Activated CD4-positive, alpha-beta memory T cell treated with anti-CD3 and anti-CD28 coated beads for 36 hours (primary cell): ENCODE measurements around the gene RALGDS. TPM values are rescaled to one million over a fixed set of nuclear protein-coding genes. Genes with fewer than 3 reads are reported as not detected.
"Not testable (repeated sequence)": the region's sequence is repeated elsewhere in the genome, so short reads cannot be mapped to it uniquely, and the experiment has no call there.

Experiments used
- CTCF ChIA-PET: fragments of 350-600 bp; sonication (Branson Sonifier 250); formaldehyde crosslinking; loops from one replicate; lab custom pipeline; 2021; ENCODE audit warnings: antibody characterized with exemption, inconsistent platforms; lab: Charles Lee
- POLR2A ChIA-PET: fragments of 350-600 bp; sonication (Branson Sonifier 250); formaldehyde crosslinking; loops from one replicate; lab custom pipeline; 2021; ENCODE audit warnings: antibody characterized with exemption; lab: Charles Lee
- DNase-seq: peaks from one replicate; pipeline ENCODE4 v3.0.0-alpha.2; 2020
- H3K27ac Mint-ChIP-seq: one replicate; pipeline ENCODE4 v1.8.0; 2021; ENCODE audit warnings: mixed read lengths
- H3K27me3 Mint-ChIP-seq: one replicate; pipeline ENCODE4 v1.8.0; 2021; ENCODE audit warnings: mixed read lengths
- H3K36me3 Mint-ChIP-seq: one replicate; pipeline ENCODE4 v1.8.0; 2021; ENCODE audit warnings: mixed read lengths
- H3K4me1 Mint-ChIP-seq: one replicate; pipeline ENCODE4 v1.8.0; 2021; ENCODE audit warnings: low read depth, mixed read lengths
- H3K4me3 Mint-ChIP-seq: one replicate; pipeline ENCODE4 v1.8.0; 2021; ENCODE audit warnings: mild to moderate bottlenecking, mixed read lengths
- H3K9me3 Mint-ChIP-seq: one replicate; pipeline ENCODE4 v1.8.0; 2021; ENCODE audit warnings: mixed read lengths
- intact Hi-C: fragments of 100-400 bp; cut with micrococcal nuclease; formaldehyde crosslinking; loops from one replicate; pipeline ENCODE4 v1.15.1; 2023
- total RNA-seq, 2 experiments: library from RNA; stranded (reverse); gene quantifications; one replicate each; pipeline ENCODE4 v1.2.3, GENCODE V29; 2021

RALGDS gene
- total RNA-seq, 2 experiments from 2014 or later: 65.4 TPM

DNA sequence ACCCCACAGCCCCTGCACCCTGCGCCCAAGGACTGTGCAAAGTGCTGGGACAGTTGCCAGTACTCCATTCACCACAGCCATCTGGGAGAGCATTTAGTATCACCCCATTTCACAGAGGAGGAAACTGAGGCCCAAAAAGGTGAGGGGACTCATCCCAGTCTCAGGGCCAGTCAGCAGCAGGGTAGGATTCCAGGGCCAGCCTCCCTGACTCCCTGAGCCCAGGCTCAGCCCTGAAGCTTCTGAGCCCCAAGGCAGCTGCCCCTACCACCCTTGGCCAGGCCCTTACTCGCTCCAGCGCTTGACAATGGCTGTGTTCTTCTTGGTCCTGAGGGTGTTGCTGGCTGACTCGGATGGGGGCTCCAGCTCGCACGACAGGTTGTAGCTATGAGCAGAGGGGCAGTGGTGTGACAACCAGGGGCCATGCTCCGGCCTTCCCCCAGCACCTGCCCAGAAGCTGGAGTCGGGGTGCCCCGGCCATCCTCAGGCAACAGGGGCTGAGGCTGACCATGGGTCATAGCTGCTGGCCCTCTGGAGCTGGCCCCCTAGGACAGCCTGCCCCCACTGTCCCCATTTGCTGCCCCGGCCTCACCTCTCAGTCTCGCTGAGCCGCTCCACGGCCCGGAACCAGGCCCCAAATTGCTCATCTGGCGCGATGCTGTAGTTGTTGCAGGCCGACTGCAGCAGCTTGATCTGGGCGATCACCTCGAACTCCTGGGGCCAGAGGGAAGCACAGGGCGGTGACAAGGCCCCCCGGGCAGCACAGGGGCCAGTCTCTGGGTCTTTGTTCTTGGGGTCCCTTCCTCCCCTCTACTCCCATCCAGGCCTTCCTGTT, 18.6 kb downstream of the RALGDS start:
- Mint-ChIP-seq H3K36me3 (peaks cover 63% of the 10 kb centered on the region), H3K27ac (no peak overlapping the region), H3K27me3 (no peaks in the 10 kb centered on the region), H3K9me3 (peaks cover 6% of the 10 kb centered on the region), H3K4me1 (no peaks in the 10 kb centered on the region), H3K4me3 (no peak overlapping the region)
- no peak for DNase-seq
- ChIA-PET CTCF (interaction anchor here (0.6 to 26.8 kb wide), 11 partner anchors 9 to 80 kb away, joined by 3 to 552 read pairs (median 3); partner anchors contain the start of genes GTF3C5 and RALGDS), POLR2A (interaction anchor here (1.6 kb wide), 1 partner anchor 46 kb away, joined by 4 read pairs; no protein-coding TSS in a partner anchor)
- intact Hi-C loops: loop anchor here (1.0 kb wide), 2 partner anchors 42 to 46 kb away; no protein-coding TSS in a partner anchor

DNA sequence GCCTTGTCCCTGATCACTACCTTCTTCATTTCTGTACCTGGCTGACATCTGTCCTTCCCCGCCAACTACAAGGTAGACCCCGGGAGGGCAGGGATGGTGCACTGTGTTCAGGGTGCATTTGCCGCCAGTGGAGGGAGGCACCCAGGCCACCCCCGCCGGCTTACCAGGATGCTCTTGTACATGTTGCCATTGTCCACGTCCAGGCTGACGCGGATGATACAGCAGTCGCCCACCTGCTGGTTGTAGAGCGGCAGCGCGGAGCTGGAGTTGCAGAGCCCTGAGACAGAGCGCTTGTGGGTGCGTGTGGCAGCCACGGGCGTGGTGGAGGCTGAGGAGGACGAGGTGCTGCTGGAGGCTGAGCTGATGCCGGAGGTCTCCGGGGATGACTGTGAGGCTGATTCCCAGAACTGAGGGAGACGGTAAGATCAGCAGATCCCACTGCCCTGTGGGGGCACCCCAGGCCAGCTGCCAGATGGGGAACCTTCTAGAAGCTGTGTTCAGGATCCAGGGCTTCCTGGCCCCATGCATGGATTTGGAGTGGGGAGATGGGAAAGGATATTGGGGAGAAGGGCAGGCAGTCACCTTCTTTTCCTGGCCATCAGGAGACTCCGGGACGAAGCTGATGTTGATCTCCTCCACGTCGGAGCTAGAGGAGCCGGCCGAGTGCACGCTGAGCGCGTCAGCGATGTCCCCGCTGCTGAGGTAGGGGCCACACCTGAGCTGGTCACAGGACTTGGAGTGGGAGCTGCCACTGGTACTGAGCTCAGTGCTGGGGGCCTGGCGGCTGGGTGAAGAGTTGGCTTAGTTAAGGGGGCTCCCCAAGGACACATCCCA, 19.5 kb downstream of the RALGDS start:
- intact Hi-C loops: no loop called here
- H3K27me3 Mint-ChIP-seq: no peaks in the 10 kb centered on the region
- H3K9me3 Mint-ChIP-seq: peaks cover 9% of the 10 kb centered on the region
- H3K4me3 Mint-ChIP-seq: no peak overlapping the region
- no peaks in the 10 kb centered on the region for H3K4me1 Mint-ChIP-seq
- H3K27ac Mint-ChIP-seq: no peak overlapping the region
- ChIA-PET POLR2A (interaction anchor here (1.6 kb wide), 1 partner anchor 47 kb away, joined by 4 read pairs; no protein-coding TSS in a partner anchor), CTCF (interaction anchor here (0.6 to 26.8 kb wide), 7 partner anchors 10 to 81 kb away, joined by 3 to 552 read pairs (median 3); partner anchors contain the start of gene GTF3C5)
- DNase-seq: no peak
- H3K36me3 Mint-ChIP-seq: peaks cover 68% of the 10 kb centered on the region

DNA sequence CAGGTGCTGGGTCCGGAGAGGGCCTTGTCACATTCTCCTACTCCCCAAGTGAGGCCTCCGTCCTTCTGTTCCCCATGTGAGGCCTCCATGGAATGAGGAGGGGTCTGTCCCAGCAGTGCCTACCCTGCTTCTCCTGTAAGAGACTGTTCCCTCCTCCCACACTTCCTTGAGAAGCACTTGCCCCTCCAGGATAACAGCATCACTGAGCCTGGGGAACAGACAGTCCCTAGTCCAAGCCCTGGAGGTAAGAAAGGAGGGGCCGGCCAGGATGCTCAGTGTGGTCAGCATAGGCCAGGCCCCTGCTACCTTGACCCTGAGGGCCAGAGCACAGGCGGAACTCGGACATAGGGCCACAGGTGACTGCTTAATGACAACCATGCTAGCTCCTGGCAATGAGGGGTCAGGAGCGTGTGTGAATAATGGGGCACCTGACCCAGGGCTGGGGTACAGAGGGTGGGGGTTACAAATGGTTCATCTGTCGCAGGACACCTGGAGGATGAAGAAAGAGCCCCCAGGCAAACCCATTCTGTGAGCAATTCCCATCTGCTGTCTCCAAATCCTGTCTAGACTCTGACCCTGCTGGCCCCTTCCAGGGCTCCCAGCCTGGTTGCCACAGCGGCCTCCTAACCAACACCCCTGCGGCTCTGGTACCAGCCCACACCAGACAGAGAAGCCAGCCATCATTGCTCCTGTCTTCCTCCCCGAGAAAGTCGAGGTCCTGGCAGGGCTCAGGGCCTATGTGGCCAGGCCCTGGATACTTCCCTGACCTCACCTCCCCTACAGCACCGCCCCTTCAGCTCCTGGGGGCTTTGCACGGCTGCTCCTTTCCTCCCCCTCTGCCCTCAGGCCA, 20.3 kb downstream of the RALGDS start:
- Mint-ChIP-seq H3K9me3 (peaks cover 17% of the 10 kb centered on the region), H3K4me3 (no peak overlapping the region), H3K27me3 (no peaks in the 10 kb centered on the region), H3K36me3 (peaks cover 71% of the 10 kb centered on the region), H3K27ac (no peak overlapping the region), H3K4me1 (no peaks in the 10 kb centered on the region)
- DNase-seq: no peak
- intact Hi-C loops: no loop called here
- CTCF ChIA-PET: interaction anchor here (1.4 to 26.8 kb wide), 3 partner anchors 11 to 79 kb away, joined by 5 to 552 read pairs (median 15); no protein-coding TSS in a partner anchor
- POLR2A ChIA-PET: interaction anchor here (1.6 kb wide), 1 partner anchor 48 kb away, joined by 4 read pairs; no protein-coding TSS in a partner anchor

DNA sequence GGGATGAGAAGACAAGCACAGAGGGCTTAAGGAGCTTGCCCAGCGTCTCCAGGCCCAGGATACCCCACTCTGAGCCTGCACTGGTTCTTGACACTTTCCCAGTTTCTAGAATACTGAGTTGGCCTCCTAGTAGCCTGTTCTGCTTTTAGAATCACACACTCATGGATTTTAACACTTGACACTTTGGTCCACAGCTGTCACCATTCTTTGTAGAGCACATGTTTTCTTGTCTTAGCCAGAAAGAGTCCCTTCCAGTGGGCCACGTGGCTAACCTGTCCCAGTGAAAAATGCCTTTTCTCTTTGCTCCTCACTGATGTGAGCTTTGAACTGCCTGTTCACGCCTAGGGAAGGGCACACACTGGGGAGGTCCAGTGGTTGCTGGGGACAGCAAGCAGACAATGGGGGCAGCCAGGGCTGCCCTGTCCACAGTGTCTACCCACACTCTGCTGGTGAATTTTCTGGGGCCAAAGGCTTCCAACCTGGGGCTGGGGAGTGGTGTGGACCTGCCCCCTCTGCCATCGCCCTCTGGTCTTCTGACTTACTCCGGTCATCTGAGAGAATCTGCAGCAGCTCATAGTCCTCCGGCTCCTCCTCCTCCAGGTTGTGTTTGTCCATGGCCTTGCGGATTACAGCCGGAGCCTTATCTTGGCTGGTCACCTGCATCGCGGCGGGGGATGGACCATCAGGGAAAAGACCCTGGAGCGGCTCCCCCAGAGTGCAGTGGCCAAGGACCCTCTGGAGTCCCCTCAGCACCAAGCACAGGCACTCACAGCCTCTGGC, 21.1 kb downstream of the RALGDS start:
- Mint-ChIP-seq H3K27me3 (no peaks in the 10 kb centered on the region), H3K4me3 (no peak overlapping the region), H3K9me3 (peaks cover 25% of the 10 kb centered on the region), H3K4me1 (no peaks in the 10 kb centered on the region), H3K36me3 (peaks cover 69% of the 10 kb centered on the region), H3K27ac (no peak overlapping the region)
- DNase-seq: no peak
- intact Hi-C loops: no loop called here
- POLR2A ChIA-PET: no interaction called here
- CTCF ChIA-PET: interaction anchor here (1.0 to 26.8 kb wide), 2 partner anchors 47 to 78 kb away, joined by 3 to 552 read pairs; no protein-coding TSS in a partner anchor

DNA sequence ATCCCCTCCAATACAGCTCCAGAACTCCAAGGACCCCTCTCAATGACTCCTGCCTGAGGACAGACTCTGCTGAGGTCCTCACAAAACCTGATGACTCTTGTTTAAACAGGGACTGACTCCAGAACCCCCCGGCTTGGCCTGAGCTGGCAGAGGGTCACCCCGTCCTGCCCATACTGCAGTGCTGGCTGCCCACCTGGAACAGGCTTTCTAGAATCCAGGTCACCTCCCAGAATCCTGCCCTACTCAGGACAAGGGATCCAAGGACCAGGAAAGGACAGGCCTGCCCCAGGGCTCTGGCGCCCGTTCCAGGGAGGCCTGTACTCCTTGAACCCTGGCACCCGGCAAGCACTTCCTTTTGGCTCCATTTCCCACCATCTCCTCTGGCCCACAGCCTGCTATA, 22.2 kb downstream of the RALGDS start:
- CTCF ChIA-PET: interaction anchor here (1.0 to 26.8 kb wide), 2 partner anchors 48 to 76 kb away, joined by 3 to 552 read pairs; no protein-coding TSS in a partner anchor
- intact Hi-C loops: no loop called here
- H3K27ac Mint-ChIP-seq: no peak overlapping the region

DNA sequence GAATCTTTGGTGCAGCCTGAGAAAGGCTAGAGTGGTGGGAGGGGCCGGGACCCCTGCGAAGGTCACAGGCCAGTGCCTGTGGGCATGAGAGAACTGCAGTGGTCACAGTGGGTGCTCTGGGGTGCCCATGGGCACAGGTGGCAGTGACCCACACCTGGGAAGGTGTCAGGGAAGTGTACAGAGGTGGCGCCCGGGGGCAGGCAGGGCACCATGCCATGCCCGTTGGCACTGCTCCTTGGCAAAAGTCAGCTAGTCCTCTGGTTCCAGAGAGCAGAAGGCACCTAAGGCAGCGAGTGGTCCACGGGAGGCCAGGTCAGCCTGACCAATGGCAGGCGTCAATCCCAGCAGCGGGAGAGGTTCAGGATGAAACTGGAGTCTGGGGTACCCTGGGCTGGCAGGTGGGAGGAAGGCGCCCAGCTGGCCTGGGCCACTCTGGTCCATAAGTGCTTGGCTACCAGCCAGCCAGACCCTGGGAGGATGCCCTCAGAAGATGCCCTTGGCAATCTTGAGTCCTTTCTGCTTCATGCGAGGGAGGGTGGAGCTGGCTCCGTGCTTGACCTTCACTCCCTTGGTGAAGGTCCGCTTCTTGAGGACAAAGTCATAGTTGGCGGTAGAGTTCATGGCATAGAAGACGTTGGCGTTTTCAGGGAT, 22.8 kb downstream of the RALGDS start:
- DNase-seq: no peak
- intact Hi-C loops: no loop called here
- POLR2A ChIA-PET: no interaction called here
- CTCF ChIA-PET: interaction anchor here (26.8 kb wide), 1 partner anchor 49 kb away, joined by 552 read pairs; no protein-coding TSS in a partner anchor
- Mint-ChIP-seq H3K27ac (no peak overlapping the region), H3K36me3 (peaks cover 66% of the 10 kb centered on the region), H3K4me1 (no peaks in the 10 kb centered on the region), H3K9me3 (peaks cover 26% of the 10 kb centered on the region), H3K27me3 (no peaks in the 10 kb centered on the region), H3K4me3 (no peak overlapping the region)

More for the DNA sequence above, 22.2 kb downstream of the RALGDS start:
- Mint-ChIP-seq H3K9me3 (peaks cover 26% of the 10 kb centered on the region), H3K4me1 (no peaks in the 10 kb centered on the region), H3K4me3 (no peak overlapping the region), H3K27me3 (no peaks in the 10 kb centered on the region), H3K36me3 (peaks cover 66% of the 10 kb centered on the region)
- no peak for DNase-seq
- POLR2A ChIA-PET: no interaction called here

DNA sequence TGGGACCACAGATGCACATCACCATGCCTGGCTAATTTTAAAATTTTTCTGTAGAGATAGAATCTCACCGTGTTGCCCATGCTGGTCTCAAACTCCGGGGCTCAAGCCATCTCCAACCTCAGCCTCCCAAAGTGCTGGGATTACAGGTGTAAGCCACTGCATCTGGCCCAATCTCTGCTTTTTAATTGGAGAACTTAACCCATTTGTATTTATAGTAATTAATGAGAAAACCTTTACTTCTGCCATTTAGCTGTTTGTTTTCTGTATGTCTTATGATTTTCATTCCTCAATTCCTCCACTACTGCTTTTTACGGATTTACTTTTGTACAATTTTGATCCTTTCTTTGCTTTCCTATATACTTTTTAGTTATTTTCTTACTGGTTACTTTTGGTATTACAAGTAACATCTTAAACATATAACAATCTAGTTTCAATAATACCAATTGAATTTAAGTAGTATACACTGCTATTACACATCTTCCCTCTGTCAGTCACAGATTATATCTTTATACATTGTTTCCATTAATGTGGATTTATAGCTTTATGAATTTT, 26.1 kb downstream of the RALGDS start:
- intact Hi-C loops: no loop called here
- peaks cover 40% of the 10 kb centered on the region for H3K36me3 Mint-ChIP-seq
- H3K4me1 Mint-ChIP-seq: no peaks in the 10 kb centered on the region
- no peaks in the 10 kb centered on the region for H3K27me3 Mint-ChIP-seq
- ChIA-PET POLR2A (no interaction called here), CTCF (interaction anchor here (0.7 to 26.8 kb wide), 3 partner anchors 9 to 1031 kb away, joined by 3 to 552 read pairs (median 3); no protein-coding TSS in a partner anchor)
- H3K4me3 Mint-ChIP-seq: no peak overlapping the region
- H3K9me3 Mint-ChIP-seq: peaks cover 26% of the 10 kb centered on the region
- no peak for DNase-seq
- no peak overlapping the region for H3K27ac Mint-ChIP-seq

DNA sequence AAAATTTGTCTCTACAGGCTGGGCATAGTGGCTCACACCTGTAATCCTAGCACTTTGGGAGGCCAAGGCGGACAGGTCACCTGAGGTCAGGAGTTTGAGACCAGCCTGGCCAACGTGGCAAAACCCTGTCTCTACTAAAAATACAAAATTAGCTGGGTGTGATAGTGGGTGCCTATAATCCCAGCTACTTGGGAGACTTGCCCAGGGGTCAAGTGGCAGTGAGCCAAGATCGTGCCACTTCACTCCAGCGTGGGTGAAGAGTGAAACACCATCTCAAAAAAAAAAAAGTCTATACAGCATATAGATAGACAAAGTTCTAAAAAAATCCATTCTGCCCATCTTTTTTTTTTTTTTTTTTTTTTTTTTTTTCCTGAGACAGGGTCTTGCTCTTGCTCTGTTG, 26.7 kb downstream of the RALGDS start:
- DNase-seq, H3K27me3 Mint-ChIP-seq, H3K4me1 Mint-ChIP-seq, H3K4me3 Mint-ChIP-seq, POLR2A ChIA-PET, H3K27ac Mint-ChIP-seq, intact Hi-C loops: not testable (repeated sequence)
- CTCF ChIA-PET: interaction anchor here (0.7 to 26.8 kb wide), 4 partner anchors 10 to 1032 kb away, joined by 3 to 552 read pairs (median 3); no protein-coding TSS in a partner anchor
- H3K36me3 Mint-ChIP-seq: peaks cover 36% of the 10 kb centered on the region
- peaks cover 26% of the 10 kb centered on the region for H3K9me3 Mint-ChIP-seq

DNA sequence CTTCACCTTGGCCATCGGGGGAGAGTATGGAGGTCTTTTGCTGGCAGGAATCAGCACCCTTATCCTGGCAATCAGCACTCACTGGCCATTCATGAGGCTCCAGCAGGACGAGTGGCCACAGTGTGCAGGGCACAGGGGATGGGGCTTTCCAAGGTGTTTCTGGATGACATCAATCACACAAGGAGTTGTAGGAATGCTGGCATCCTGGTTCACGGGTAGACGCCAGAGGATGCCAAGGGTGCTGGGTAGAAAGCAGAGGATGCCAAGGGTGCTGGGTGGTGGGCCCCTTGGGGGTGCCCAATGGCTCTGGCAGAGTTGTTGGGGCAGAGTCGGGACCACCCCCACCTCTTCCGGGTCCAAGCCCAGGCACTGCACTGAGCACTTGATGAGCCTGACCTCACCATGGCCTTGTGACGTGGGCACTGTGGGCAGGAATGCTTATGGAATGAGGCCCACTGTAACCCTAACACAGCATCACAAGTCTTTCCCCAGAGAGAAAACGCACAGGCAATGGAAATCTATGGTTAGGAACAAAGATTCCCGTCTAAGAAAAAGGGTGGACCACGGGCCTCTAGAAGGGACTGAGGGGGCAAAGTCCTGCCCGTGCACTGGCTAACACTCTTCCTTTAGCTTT, 30.2 kb downstream of the RALGDS start:
- peaks cover 2% of the 10 kb centered on the region for H3K36me3 Mint-ChIP-seq
- DNase-seq: no peak
- ChIA-PET CTCF (interaction anchor here (0.7 kb wide), 1 partner anchor 171 kb away, joined by 3 read pairs; no protein-coding TSS in a partner anchor), POLR2A (no interaction called here)
- intact Hi-C loops: no loop called here
- H3K27me3 Mint-ChIP-seq: no peaks in the 10 kb centered on the region
- H3K4me1 Mint-ChIP-seq: no peaks in the 10 kb centered on the region
- peaks cover 10% of the 10 kb centered on the region for H3K9me3 Mint-ChIP-seq
- H3K27ac Mint-ChIP-seq: no peak overlapping the region
- H3K4me3 Mint-ChIP-seq: no peak overlapping the region
